AML-193 (cell line): ENCODE measurements around the gene SPATA21.

Experiments
- DNase-seq, 2 experiments: peaks; one replicate each; lab custom pipeline; 2025; lab: John Stamatoyannopoulos, UW

Gene SPATA21

GRCh38 chr1:16420424-16421118 lies 16.7 kb downstream of the SPATA21 start:
- no peak for DNase-seq

DNA sequence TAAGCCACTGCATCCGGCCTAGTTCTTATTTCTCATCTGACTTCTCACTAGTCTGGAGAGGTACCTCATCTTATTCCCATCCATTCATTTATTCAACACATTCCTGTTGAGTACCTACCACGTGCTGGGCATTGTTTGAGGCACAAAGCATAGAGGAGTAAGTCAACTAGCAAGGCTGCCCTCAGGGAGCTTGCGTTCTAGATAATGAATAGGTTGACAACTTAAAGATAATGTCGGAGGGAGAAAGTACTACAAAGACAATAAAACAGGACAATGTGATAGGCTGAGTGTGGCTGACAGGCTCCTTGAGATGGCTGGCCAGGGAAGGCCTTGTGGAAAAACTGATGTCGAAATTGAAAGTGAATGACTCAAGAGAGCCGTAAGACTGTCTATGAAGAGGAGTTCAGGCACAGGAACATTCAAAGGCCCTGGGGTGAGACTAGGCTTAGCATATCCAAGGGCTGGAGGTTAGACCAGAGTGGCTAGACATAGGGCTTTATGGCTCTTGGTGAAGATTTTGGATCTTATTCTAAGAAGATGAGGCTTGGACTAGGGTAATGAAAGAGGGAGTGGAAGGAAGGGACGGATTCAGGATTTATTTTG lies 18.3 kb downstream of the SPATA21 start:
- DNase-seq: no peak

DNA sequence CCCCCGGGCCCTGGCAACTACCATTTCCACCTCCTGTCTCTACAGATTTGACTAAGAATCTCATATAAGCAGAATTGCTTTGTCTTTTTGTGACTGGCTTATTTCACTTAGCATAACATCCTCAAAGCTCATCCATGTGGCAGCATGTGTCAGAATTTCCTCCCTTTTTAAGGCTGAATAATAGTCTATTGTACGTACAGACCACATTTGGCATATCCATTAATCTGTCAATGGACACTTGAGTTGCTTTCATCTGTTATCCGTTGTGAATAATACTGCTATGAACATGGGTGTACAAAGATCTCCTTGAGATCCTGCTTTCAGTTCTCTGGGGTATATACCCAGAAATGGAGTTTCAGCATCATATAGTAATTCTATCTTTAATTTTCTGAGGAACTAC lies 24.0 kb downstream of the SPATA21 start:
- DNase-seq: no peak

DNA sequence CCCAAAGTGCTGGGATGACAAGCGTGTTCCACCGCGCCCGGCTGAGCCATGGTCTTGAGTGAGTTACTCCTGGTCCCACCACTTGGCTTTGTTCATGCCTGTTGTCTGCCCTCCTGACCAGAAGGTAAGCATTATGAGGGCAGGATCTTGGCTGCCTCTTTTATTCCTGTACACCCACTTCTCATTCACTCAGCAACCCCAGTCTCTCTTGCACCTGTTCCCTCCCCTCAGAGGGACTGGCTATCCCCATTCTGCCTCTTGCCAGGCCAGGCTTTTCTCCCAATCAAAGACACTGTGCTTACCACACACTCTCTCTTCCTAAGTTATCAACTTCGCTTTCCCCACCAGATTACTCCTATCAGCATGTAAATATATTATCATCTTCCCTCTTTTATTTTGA lies 26.4 kb downstream of the SPATA21 start:
- DNase-seq: no peak

- DNase-seq: no peak
Observed at GRCh38 chr1:16409536-16410152, 27.6 kb downstream of the SPATA21 start.

DNA sequence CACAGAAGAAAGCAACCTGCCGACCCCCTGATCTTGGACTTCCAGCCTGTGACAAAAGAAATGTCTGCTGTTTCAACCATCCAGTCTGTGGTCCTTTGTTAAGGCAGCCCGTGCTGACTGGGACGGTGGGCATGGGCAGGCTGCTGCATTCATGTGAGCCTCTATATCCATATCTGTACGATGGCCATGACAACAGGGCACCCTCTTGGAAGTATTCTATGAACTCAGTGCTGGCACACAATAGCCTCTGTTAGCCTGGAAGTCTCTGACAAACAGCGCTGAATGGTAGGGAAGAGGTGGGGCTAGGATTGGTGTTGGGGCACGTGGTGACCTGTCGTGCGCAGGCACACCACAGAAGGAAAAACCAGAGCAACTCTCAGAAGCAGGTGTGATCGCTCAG lies 30.4 kb downstream of the SPATA21 start:
- no peak for DNase-seq

GRCh38 chr1:16405441-16405840 lies 31.8 kb downstream of the SPATA21 start:
- no peak for DNase-seq

DNA sequence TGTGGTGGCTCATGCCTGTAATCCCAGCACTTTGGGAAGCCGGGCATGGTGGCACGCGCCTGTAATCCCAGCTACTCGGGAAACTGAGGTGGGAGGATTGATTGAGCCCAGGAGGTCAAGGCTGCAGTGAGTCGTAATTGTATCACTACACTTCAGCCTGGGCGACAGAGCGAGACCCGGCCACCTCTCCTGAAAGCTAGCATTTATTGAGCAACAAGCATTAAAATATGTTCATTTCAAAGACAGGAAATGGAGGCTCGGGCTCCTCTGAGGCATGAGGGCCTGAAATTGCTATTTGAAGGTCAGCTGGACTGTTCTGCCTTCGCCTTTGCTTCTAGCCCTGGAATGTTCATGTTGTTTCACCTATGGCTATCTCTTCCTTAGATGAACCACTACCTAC lies 34.5 kb downstream of the SPATA21 start:
- no peak for DNase-seq

DNA sequence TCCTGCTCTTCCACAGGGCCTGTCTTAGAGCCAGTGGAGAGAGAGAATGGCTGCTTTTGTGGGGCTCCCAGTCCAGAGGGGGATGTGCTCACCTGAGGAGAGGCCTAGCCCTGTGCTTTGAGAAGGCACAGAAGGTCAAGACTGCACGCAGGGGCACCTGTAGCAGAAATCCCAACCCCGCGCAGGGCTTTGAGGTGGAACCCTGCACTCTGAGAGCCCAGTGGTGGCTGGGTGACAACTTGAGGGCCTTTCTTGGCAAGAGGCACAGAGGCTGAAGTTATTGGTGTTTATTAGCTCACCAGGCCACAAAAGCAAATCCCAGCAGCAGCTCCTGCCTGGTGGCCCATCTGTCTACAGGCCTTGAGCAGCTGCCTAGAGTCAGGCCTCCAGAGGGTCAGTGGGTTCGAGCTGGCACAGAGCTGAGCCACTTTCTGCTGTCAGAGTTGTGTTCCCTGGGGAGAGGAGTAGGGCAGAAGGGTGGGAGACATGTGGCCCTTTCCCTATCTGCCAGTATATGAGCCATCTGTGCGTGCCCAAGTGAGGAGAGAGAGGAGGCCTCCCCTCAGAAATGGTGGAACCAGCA lies 38.8 kb downstream of the SPATA21 start:
- DNase-seq: no peak

DNA sequence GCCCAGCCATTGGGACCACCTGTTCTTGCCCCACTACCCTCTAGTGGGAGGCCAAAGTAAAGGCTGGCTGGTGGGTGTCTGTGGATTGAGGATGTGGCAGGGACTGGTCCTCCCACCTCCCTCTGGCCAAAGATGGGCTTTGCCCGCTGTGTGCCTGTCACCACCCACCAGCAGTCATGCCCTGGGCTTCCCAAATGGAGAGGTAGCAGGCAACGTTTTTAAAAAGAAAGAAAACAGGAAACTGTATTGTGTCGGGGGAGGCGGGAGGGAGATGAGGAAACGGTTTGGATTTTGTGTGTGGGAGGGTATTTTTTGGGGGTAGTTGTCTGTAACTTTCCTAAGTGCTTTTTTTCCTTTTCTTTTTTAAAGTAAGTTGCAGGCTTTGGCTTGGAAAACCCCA lies 40.1 kb downstream of the SPATA21 start:
- DNase-seq: no peak

DNA sequence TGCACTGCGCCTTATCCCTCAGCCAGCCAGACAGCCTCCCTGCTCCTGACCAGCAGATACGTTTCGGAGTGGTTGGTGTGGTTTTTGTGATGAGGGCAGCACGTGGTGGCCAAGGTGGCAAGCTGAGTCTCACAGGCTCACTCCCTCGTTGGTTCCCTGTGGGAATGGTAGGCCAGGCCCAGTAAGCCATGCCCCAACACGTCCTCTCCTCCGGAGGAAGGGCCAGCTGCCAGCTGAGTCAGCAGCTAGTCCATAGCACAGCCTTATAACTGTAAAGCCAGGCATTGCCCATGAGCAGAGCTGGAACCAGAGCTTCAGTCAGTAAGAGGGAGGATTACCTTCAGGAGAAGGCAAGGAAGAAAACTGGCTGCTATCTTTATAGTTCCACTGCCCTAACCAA lies 40.6 kb downstream of the SPATA21 start:
- no peak for DNase-seq

DNA sequence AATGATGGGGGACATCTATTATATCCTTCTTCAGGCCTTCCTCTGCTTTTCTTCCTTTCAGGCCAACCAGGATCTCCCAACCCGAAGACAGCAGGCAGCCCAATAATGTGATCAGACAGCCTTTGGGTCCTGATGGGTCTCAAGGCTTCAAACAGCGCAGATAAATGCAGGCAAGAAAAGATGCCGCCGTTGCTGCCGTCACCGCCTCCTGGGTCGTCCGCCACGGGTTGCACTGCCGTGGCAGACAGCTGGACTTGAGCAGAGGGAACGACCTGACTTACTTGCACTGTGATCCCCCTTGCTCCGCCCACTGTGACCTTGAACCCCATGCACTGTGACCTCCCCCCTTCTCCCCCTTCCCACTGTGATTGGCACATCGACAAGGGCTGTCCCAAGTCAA lies 42.2 kb downstream of the SPATA21 start:
- no peak for DNase-seq

GRCh38 chr1:16393570-16394521 lies 43.4 kb downstream of the SPATA21 start:
- DNase-seq: no peak

DNA sequence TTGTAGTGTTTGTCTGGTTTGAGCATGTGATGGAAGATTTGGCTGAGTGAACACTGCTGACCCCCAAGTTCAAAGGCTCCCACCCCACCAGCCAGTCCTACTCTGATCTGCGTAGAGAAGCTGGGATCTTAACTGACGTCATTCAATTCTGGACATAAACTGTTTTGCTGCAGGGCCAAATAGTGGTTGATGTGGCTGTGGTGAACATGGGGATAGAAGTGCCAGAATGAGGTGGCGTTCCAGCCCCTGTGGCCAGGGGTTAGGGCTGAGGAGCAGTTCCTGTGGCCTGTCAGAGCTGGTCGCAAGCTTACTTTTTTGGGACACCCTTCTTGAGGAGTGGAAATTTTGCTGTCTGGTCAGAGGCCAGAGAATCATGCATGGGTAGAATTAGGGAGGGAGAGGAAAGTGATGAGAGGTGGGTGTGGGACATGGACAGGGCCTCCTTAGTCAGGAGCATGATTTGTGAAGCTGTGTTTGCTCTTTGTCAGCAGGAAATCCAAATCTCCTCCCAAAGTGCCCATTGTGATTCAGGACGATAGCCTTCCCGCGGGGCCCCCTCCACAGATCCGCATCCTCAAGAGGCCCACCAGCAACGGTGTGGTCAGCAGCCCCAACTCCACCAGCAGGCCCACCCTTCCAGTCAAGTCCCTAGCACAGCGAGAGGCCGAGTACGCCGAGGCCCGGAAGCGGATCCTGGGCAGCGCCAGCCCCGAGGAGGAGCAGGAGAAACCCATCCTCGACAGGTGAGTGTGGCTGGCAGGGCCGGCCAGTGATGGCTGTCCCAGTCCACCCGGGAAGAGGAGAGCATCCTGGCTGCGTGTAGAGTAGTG lies 44.3 kb downstream of the SPATA21 start:
- DNase-seq: no peak

DNA sequence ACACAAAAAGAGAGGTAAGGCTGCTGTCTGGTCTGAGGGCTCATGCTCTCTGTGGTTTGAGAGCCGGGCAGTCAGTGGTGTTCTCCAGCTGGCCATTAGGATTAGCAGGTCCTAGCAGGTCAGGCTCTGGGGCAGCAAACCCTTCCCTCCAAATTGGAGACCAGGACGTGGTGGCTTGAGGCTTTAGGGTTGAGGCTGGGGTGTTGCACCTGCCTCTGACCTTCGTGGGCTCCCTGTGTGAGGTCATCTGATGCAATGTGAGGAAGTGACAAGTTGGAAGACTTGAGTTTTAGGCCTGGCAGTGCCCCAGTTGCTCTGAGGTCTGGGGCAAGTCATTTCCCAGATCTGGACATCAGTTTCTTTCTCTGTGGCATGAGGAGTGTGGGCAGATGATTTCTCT lies 45.8 kb downstream of the SPATA21 start:
- DNase-seq: peak; percentile 43 to 49

- no peak for DNase-seq
Observed at GRCh38 chr1:16387201-16388188, 49.7 kb downstream of the SPATA21 start.

DNA sequence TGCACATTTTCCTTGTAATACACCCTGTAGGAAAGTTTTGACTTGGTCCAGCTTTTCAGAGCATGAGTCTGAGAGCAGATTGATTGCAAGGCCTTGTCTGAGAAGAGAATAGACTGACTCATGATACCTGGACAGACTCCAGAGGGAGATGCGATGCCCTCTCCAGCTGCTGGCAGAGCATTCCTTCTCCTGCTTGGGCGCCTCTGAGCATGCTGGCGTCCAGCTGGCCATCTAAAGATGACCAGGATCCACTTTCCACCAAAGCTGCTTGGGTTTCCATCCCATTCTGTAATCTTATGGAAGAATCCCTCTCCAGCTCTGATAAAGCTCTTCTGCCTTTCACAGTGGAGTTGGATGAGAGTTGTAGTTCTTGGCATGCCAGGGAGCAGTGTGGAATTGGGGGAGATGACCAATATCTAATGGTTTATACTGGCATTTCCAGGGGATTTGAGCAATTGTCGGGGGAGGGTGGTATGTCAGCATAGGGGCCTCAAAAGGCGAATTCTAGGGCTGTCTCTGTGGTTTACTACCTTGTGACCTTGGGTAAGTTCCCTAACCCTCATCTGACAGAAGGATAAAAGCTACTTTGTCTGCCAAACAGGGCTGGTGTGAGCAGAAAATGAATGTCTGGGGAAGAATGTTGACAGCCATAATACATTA lies 50.6 kb downstream of the SPATA21 start:
- no peak for DNase-seq

- no peak for DNase-seq
Observed at GRCh38 chr1:16385659-16386453, 51.4 kb downstream of the SPATA21 start.

- no peak for DNase-seq
Observed at GRCh38 chr1:16383888-16384287, 53.3 kb downstream of the SPATA21 start.
